Adrenal gland (tissue), 12 donors: ENCODE results near the gene KCNC1. TPM values are rescaled to one million over a fixed set of nuclear protein-coding genes. Genes with fewer than 3 reads are reported as not detected.

Source experiments
- DNase-seq, 7 donors: peaks; one replicate each; pipeline ENCODE4 v3.0.0-alpha.2; 2019 to 2020
- H3K27ac ChIP-seq, 5 donors: fragments of 200-600 bp; sonication (generic) in 4 of 5; 1 replicate in 3 of 5; 2 replicates in 2 of 5; pipeline versions ENCODE4 v1.5.1 to v1.8.0; 2016 to 2020; ENCODE audit warnings: mild to moderate bottlenecking in 1 of 5
- H3K27me3 ChIP-seq: fragments of 200-600 bp; 2 replicates; pipeline ENCODE4 v1.8.0; 2021
- H3K36me3 ChIP-seq, 2 donors: fragments of 200-600 bp; replicated peaks in 1 of 2; 1 replicate in 1 of 2; 2 replicates in 1 of 2; pipeline versions ENCODE4 v1.5.1 to v1.8.0; 2018 to 2022
- H3K4me1 ChIP-seq, 2 donors: fragments of 200-600 bp; replicated peaks in 1 of 2; 1 replicate in 1 of 2; 2 replicates in 1 of 2; pipeline versions ENCODE4 v1.5.1 to v1.8.0; 2018 to 2021
- H3K4me3 ChIP-seq, 4 donors: fragments of 200-600 bp; sonication (generic) in 3 of 4; one replicate each; pipeline ENCODE4 v1.5.1; 2016 to 2018
- H3K9me3 ChIP-seq, 3 donors: fragments of 200-600 bp; sonication (generic) in 1 of 3; replicated peaks in 1 of 3; 1 replicate in 2 of 3; 2 replicates in 1 of 3; pipeline versions ENCODE4 v1.5.1 to v1.8.0; 2016 to 2021
- CTCF ChIP-seq, 6 experiments: fragments of 450-650 bp in 4 of 6; fragments of 200-600 bp in 2 of 6; sonication (generic) in 1 of 6; IDR thresholded peaks; 1 replicate in 5 of 6; 2 replicates in 1 of 6; pipeline versions ENCODE4 v1.5.1 to v1.8.0; 2016 to 2021; ENCODE audit warnings: antibody characterized with exemption in 6 of 6, mild to moderate bottlenecking in 2 of 6, moderate library complexity in 1 of 6
- POLR2A ChIP-seq, 2 donors: fragments of 450-650 bp; IDR thresholded peaks; one replicate each; pipeline ENCODE4 v1.6.1; 2017; ENCODE audit warnings: antibody characterized with exemption in 2 of 2, mild to moderate bottlenecking in 2 of 2, moderate library complexity in 1 of 2
- WGBS, 4 donors: extraction: QIAGEN DNeasy Blood & Tissue Kit in 2 of 4; methylation state at CpG; one replicate each; pipeline versions ENCODE4 v1.1.5 to v1.1.7; 2013 to 2017; 5-methylcytosine and 5-hydroxymethylcytosine counted together
- intact Hi-C, 2 donors: fragments of 100-400 bp; cut with DNase I; formaldehyde crosslinking; loops; one replicate each; pipeline versions ENCODE4 v1.14.1 to v1.15.0; 2022 to 2023
- polyA plus RNA-seq, 3 donors: library from polyadenylated mRNA; stranded (reverse); fragments of 200-250 nt in 2 of 3; fragments of 350-450 nt in 1 of 3; fragmentation: Illumina TruSeq in 1 of 3; extraction: RNeasy Lipid Tissue Mini Kit (QIAGEN cat#74804) in 1 of 3; gene quantifications; one replicate each; pipeline ENCODE4 v1.2.3, GENCODE V29; 2013 to 2014
- total RNA-seq, 9 donors: library from RNA; depleted of rRNA in 4 of 9; stranded (reverse); fragments of >200 nt in 4 of 9; fragments of 120-200 nt in 1 of 9; fragmentation: NEBNext Ultra II Directional in 1 of 9; extraction: Animal tissue kit (Norgen Biotek cat#: 25700) in 1 of 9; gene quantifications; one replicate each; pipeline versions ENCODE4 v1.1.0 to v1.2.4, GENCODE V29; 2013 to 2023
- donor health status: healthy with polysubstance abuse.
- donor health status: Bipolar disorder and iron deficiency.
- donor health status: DM: yes; HTN: yes; CAD: no.
- donor health status: DM: no; HTN: no; CAD: no.
- donor health status: DM: no; HTN: no; CAD: no.
- donor health status: DM: yes; HTN: yes; CAD: no.

The KCNC1 gene
- total and polyA plus RNA-seq, 12 donors: 0.06 to 1.3 (median 0.55) TPM; not detected in 3

GRCh38 chr11:17730137-17730536 lies 4.4 kb upstream of the KCNC1 start:
- Histone ChIP-seq H3K36me3 (no peaks in the 10 kb centered on the region), H3K4me3 (no peak overlapping the region), H3K9me3 (peaks cover 0 to 6% (median 0%) of the 10 kb centered on the region in 3 donors), H3K4me1 (peaks cover 6% of the 10 kb centered on the region in 2 donors), H3K27ac (no peak overlapping the region), H3K27me3 (peaks cover 3% of the 10 kb centered on the region)
- intact Hi-C loops: loop anchor here in 1 of 2 donors (5.0 kb wide), 1 partner anchor 247 kb away; no protein-coding TSS in a partner anchor
- WGBS, 4 donors: 42 to 53% (median 48%) methylated on average over 2 of the region's 2 CpGs
- no peak for DNase-seq
- TF ChIP-seq CTCF (IDR thresholded peaks at IDR 0.05) (no peak), POLR2A (IDR thresholded peaks at IDR 0.05) (no peak)

- Histone ChIP-seq H3K9me3 (peaks cover 0 to 6% (median 0%) of the 10 kb centered on the region in 3 donors), H3K27ac (no peak overlapping the region), H3K4me1 (peaks cover 8 to 9% of the 10 kb centered on the region in 2 donors), H3K4me3 (no peak overlapping the region), H3K36me3 (no peaks in the 10 kb centered on the region), H3K27me3 (peaks cover 4% of the 10 kb centered on the region)
- no peak for TF ChIP-seq POLR2A (IDR thresholded peaks at IDR 0.05)
- peak; percentile 77 to 95 (median 90) for TF ChIP-seq CTCF (IDR thresholded peaks at IDR 0.05)
- WGBS, 4 donors: 3 to 19% (median 16%) methylated on average over 5 to 9 of the region's 9 CpGs
- intact Hi-C loops: loop anchor here in 1 of 2 donors (5.0 kb wide), 1 partner anchor 246 kb away; no protein-coding TSS in a partner anchor
- DNase-seq: peak; percentile 85 to 95 (median 89)
Measured at GRCh38 chr11:17730608-17731462, 3.7 kb upstream of the KCNC1 start.

GRCh38 chr11:17733261-17733660 lies 1.3 kb upstream of the KCNC1 start:
- WGBS, 4 donors: 81 to 82% (median 82%) methylated on average over 4 of the region's 4 CpGs
- intact Hi-C loops: loop anchor here (2.0 to 5.0 kb wide), 2 partner anchors 244 kb away; no protein-coding TSS in a partner anchor
- H3K36me3 ChIP-seq: no peaks in the 10 kb centered on the region
- H3K4me3 ChIP-seq: no peak overlapping the region
- peaks cover 28% of the 10 kb centered on the region for H3K27me3 ChIP-seq
- TF ChIP-seq CTCF (IDR thresholded peaks at IDR 0.05): no peak
- no peak for TF ChIP-seq POLR2A (IDR thresholded peaks at IDR 0.05)
- H3K27ac ChIP-seq: no peak overlapping the region
- peaks cover 8 to 9% of the 10 kb centered on the region in 2 donors for H3K4me1 ChIP-seq
- H3K9me3 ChIP-seq: no peaks in the 10 kb centered on the region
- DNase-seq: no peak

GRCh38 chr11:17734986-17735817 lies 621 bp downstream of the KCNC1 start:
- Histone ChIP-seq H3K4me3 (peak overlapping the region in 2 of 4 donors; percentile 1 to 59), H3K9me3 (no peaks in the 10 kb centered on the region), H3K27me3 (peaks cover 30% of the 10 kb centered on the region), H3K36me3 (no peaks in the 10 kb centered on the region), H3K27ac (peak overlapping the region in 2 of 5 donors; percentile 49 to 62), H3K4me1 (peaks cover 8 to 9% of the 10 kb centered on the region in 2 donors)
- peak; percentile 70 to 83 (median 74) for DNase-seq
- no peak for TF ChIP-seq CTCF (IDR thresholded peaks at IDR 0.05)
- no peak for TF ChIP-seq POLR2A (IDR thresholded peaks at IDR 0.05)
- intact Hi-C loops: loop anchor here in 1 of 2 donors (5.0 kb wide), 1 partner anchor 242 kb away; no protein-coding TSS in a partner anchor
- WGBS, 4 donors: 1 to 2% (median 1%) methylated on average over 13 to 73 of the region's 73 CpGs
